Peyer's patch (tissue), 4 donors: ENCODE data around the gene SIPA1L3. TPM values are rescaled to one million over a fixed set of nuclear protein-coding genes. Genes with fewer than 3 reads are reported as not detected.
A peak's percentile ranks its signal among the peaks of the same experiment; 100 is the strongest.

Experiments used
- DNase-seq, 3 donors: peaks; one replicate each; pipeline ENCODE4 v3.0.0-alpha.2; 2017 to 2019
- H3K27ac ChIP-seq, 4 donors: fragments of 200-600 bp; sonication (generic); one replicate each; pipeline ENCODE4 v1.5.1; 2016 to 2019
- H3K27me3 ChIP-seq, 2 donors: fragments of 200-600 bp; sonication (generic); one replicate each; pipeline ENCODE4 v1.5.1; 2019
- H3K36me3 ChIP-seq, 3 donors: fragments of 200-600 bp; sonication (generic); one replicate each; pipeline ENCODE4 v1.5.1; 2016 to 2019
- H3K4me1 ChIP-seq, 4 donors: fragments of 200-600 bp; sonication (generic); one replicate each; pipeline ENCODE4 v1.5.1; 2016 to 2019
- H3K4me3 ChIP-seq, 4 donors: fragments of 200-600 bp; sonication (generic); 1 replicate in 3 of 4; 2 replicates in 1 of 4; pipeline ENCODE4 v1.5.1; 2016 to 2019; ENCODE audit warnings: mild to moderate bottlenecking in 1 of 4
- H3K9me3 ChIP-seq, 4 donors: fragments of 200-600 bp; sonication (generic); one replicate each; pipeline ENCODE4 v1.5.1; 2016 to 2019; ENCODE audit warnings: mild to moderate bottlenecking in 1 of 4
- CTCF ChIP-seq, 6 experiments: fragments of 450-650 bp in 4 of 6; fragments of 200-600 bp in 2 of 6; sonication (generic) in 1 of 6; IDR thresholded peaks; one replicate each; pipeline ENCODE4 v1.5.1; 2017 to 2019; ENCODE audit warnings: antibody characterized with exemption in 6 of 6, mild to moderate bottlenecking in 3 of 6, moderate library complexity in 1 of 6
- POLR2A ChIP-seq, 2 donors: fragments of 450-650 bp; IDR thresholded peaks; one replicate each; pipeline ENCODE4 v1.5.1; 2017; ENCODE audit warnings: antibody characterized with exemption in 2 of 2, mild to moderate bottlenecking in 2 of 2, moderate library complexity in 2 of 2
- total RNA-seq, 4 donors: library from RNA; depleted of rRNA; stranded (reverse); fragments of >200 nt; gene quantifications; one replicate each; pipeline ENCODE4 v1.1.0, GENCODE V29; 2016

The SIPA1L3 gene
- total RNA-seq, 4 donors from 2014 or later = 63.5 to 304 (median 264) TPM

- Histone ChIP-seq H3K36me3 (no peaks in the 10 kb centered on the region), H3K27ac (no peak overlapping the region), H3K4me3 (no peak overlapping the region), H3K27me3 (no peaks in the 10 kb centered on the region), H3K4me1 (no peaks in the 10 kb centered on the region), H3K9me3 (no peaks in the 10 kb centered on the region)
- TF ChIP-seq POLR2A (IDR thresholded peaks at IDR 0.05) = no peak
- TF ChIP-seq CTCF (IDR thresholded peaks at IDR 0.05) = no peak
- DNase-seq = peak in 1 of 3 donors; percentile 70
Observed at GRCh38 chr19:37893845-37894575, 13.0 kb upstream of the SIPA1L3 start.

- H3K9me3 ChIP-seq = no peaks in the 10 kb centered on the region
- H3K27me3 ChIP-seq = no peaks in the 10 kb centered on the region
- no peak for TF ChIP-seq CTCF (IDR thresholded peaks at IDR 0.05)
- TF ChIP-seq POLR2A (IDR thresholded peaks at IDR 0.05) = no peak
- no peaks in the 10 kb centered on the region for H3K36me3 ChIP-seq
- no peak overlapping the region for H3K4me3 ChIP-seq
- H3K4me1 ChIP-seq = no peaks in the 10 kb centered on the region
- no peak overlapping the region for H3K27ac ChIP-seq
- DNase-seq = no peak
Observed at GRCh38 chr19:37896180-37896579, 10.8 kb upstream of the SIPA1L3 start.

GRCh38 chr19:37899453-37899852 is 7.6 kb upstream of the SIPA1L3 start:
- no peak overlapping the region for H3K4me3 ChIP-seq
- no peak for DNase-seq
- H3K4me1 ChIP-seq = no peaks in the 10 kb centered on the region
- H3K27ac ChIP-seq = no peak overlapping the region
- no peaks in the 10 kb centered on the region for H3K36me3 ChIP-seq
- no peaks in the 10 kb centered on the region for H3K27me3 ChIP-seq
- no peak for TF ChIP-seq CTCF (IDR thresholded peaks at IDR 0.05)
- no peak for TF ChIP-seq POLR2A (IDR thresholded peaks at IDR 0.05)
- no peaks in the 10 kb centered on the region for H3K9me3 ChIP-seq

- no peak for TF ChIP-seq POLR2A (IDR thresholded peaks at IDR 0.05)
- no peak for TF ChIP-seq CTCF (IDR thresholded peaks at IDR 0.05)
- no peaks in the 10 kb centered on the region for H3K36me3 ChIP-seq
- H3K27ac ChIP-seq = no peak overlapping the region
- H3K4me1 ChIP-seq = no peaks in the 10 kb centered on the region
- no peak for DNase-seq
- no peaks in the 10 kb centered on the region for H3K9me3 ChIP-seq
- no peak overlapping the region for H3K4me3 ChIP-seq
- H3K27me3 ChIP-seq = no peaks in the 10 kb centered on the region
Observed at GRCh38 chr19:37899966-37900365, 7.0 kb upstream of the SIPA1L3 start.

GRCh38 chr19:37902668-37903067 is 4.3 kb upstream of the SIPA1L3 start:
- H3K36me3 ChIP-seq = no peaks in the 10 kb centered on the region
- H3K9me3 ChIP-seq = no peaks in the 10 kb centered on the region
- no peak for TF ChIP-seq POLR2A (IDR thresholded peaks at IDR 0.05)
- peak; percentile 63 to 87 (median 84) for TF ChIP-seq CTCF (IDR thresholded peaks at IDR 0.05)
- H3K27ac ChIP-seq = no peak overlapping the region
- no peaks in the 10 kb centered on the region for H3K27me3 ChIP-seq
- peak; percentile 81 to 94 (median 88) for DNase-seq
- H3K4me3 ChIP-seq = no peak overlapping the region
- H3K4me1 ChIP-seq = peaks cover 0 to 5% (median under 1%) of the 10 kb centered on the region in 4 donors
